ENCODE measurements around the gene DONSON. TPM values are rescaled to one million over a fixed set of nuclear protein-coding genes. Genes with fewer than 3 reads are reported as not detected.

DONSON gene
- polyA plus RNA-seq, 3 donors, result 0.94 to 8.6 (median 1.5) TPM

- Histone ChIP-seq H3K4me2 (replicated peaks; ENCODE audit: extremely low read depth, low read length, poor library complexity, severe bottlenecking) (no peak overlapping the region), H2AFZ (ENCODE audit: insufficient read depth, low read depth, low read length, poor library complexity, severe bottlenecking) (no peak overlapping the region), H3K9ac (ENCODE audit: insufficient read depth, low read length, poor library complexity, severe bottlenecking) (no peak overlapping the region), H3K27me3 (ENCODE audit: control insufficient read depth in 2 of 2, insufficient read depth in 2 of 2, low read length in 2 of 2) (no peaks in the 10 kb centered on the region), H4K20me1 (ENCODE audit: insufficient read depth, low read length) (peaks cover 99% of the 10 kb centered on the region), H3K4me1 (ENCODE audit: control insufficient read depth in 1 of 2, insufficient read depth in 2 of 2, low read length in 2 of 2) (peaks cover 6 to 9% of the 10 kb centered on the region in 2 donors), H3K9me3 (replicated peaks in 1 of 2; ENCODE audit: control insufficient read depth in 1 of 2, insufficient read depth in 1 of 2, low read length in 2 of 2) (no peaks in the 10 kb centered on the region), H3K36me3 (replicated peaks in 1 of 2; ENCODE audit: control insufficient read depth in 1 of 2, insufficient read depth in 2 of 2, low read length in 2 of 2) (peaks cover 74 to 88% of the 10 kb centered on the region in 2 donors), H3K27ac (ENCODE audit: low read depth in 1 of 2, low read length in 2 of 2) (no peak overlapping the region), H3K79me2 (ENCODE audit: insufficient read depth, low read length) (peaks cover 100% of the 10 kb centered on the region), H3K4me3 (replicated peaks in 1 of 3; ENCODE audit: low read depth in 2 of 3, low read length in 3 of 3) (no peak overlapping the region)
- TF ChIP-seq CTCF (IDR thresholded peaks at IDR 0.05), result no peak
- H3K9me3 Mint-ChIP-seq, result peaks cover 0 to 6% (median 0%) of the 10 kb centered on the region in 7 donors
- intact Hi-C loops (cut with micrococcal nuclease), result loop anchor here in 1 of 2 donors (10.0 kb wide), 1 partner anchor 95 kb away; the partner anchor contains the start of genes CRYZL1 and ITSN1
- H3K4me3 Mint-ChIP-seq, result no peak overlapping the region
- DNase-seq, result no peak
- H3K4me1 Mint-ChIP-seq, result peaks cover 12% of the 10 kb centered on the region
- no peaks in the 10 kb centered on the region for H3K27me3 Mint-ChIP-seq (ENCODE audit: low read depth in 3 of 3)
- peaks cover 62 to 87% of the 10 kb centered on the region in 2 donors for H3K36me3 Mint-ChIP-seq
- WGBS (ENCODE audit: insufficient coverage), result over 99% methylated on average over 18 of the region's 19 CpGs
- H3K27ac Mint-ChIP-seq, result no peak overlapping the region
These were observed 38.4 kb downstream of the DONSON start for GRCh38 chr21:33549848-33550771.

- peak overlapping the region in 3 of 7 donors; percentile 59 to 65 (median 64) for H3K27ac Mint-ChIP-seq
These were observed 42.4 kb downstream of the DONSON start for GRCh38 chr21:33546086-33546485.

More at GRCh38 chr21:33546086-33546485, 42.4 kb downstream of the DONSON start:
- Histone ChIP-seq H3K36me3 (replicated peaks in 1 of 2; ENCODE audit: control insufficient read depth in 1 of 2, insufficient read depth in 2 of 2, low read length in 2 of 2) (peaks cover 36 to 48% of the 10 kb centered on the region in 2 donors), H4K20me1 (ENCODE audit: insufficient read depth, low read length) (peaks cover 80% of the 10 kb centered on the region), H3K9me3 (replicated peaks in 1 of 2; ENCODE audit: control insufficient read depth in 1 of 2, insufficient read depth in 1 of 2, low read length in 2 of 2) (no peaks in the 10 kb centered on the region), H3K27ac (ENCODE audit: low read depth in 1 of 2, low read length in 2 of 2) (no peak overlapping the region), H3K9ac (ENCODE audit: insufficient read depth, low read length, poor library complexity, severe bottlenecking) (no peak overlapping the region), H3K27me3 (ENCODE audit: control insufficient read depth in 2 of 2, insufficient read depth in 2 of 2, low read length in 2 of 2) (no peaks in the 10 kb centered on the region), H3K4me3 (replicated peaks in 1 of 3; ENCODE audit: low read depth in 2 of 3, low read length in 3 of 3) (no peak overlapping the region), H3K4me2 (replicated peaks; ENCODE audit: extremely low read depth, low read length, poor library complexity, severe bottlenecking) (no peak overlapping the region), H3K4me1 (ENCODE audit: control insufficient read depth in 1 of 2, insufficient read depth in 2 of 2, low read length in 2 of 2) (peaks cover 22 to 27% of the 10 kb centered on the region in 2 donors), H3K79me2 (ENCODE audit: insufficient read depth, low read length) (peaks cover 89% of the 10 kb centered on the region), H2AFZ (ENCODE audit: insufficient read depth, low read depth, low read length, poor library complexity, severe bottlenecking) (no peak overlapping the region)
- DNase-seq, result peak in 2 of 3 donors; percentile 34 to 56
- H3K36me3 Mint-ChIP-seq, result peaks cover 31 to 49% of the 10 kb centered on the region in 2 donors
- peaks cover 26% of the 10 kb centered on the region for H3K4me1 Mint-ChIP-seq
- no peaks in the 10 kb centered on the region for H3K9me3 Mint-ChIP-seq
- no peak for TF ChIP-seq CTCF (IDR thresholded peaks at IDR 0.05)
- intact Hi-C loops (cut with micrococcal nuclease), result loop anchor here in 1 of 2 donors (10.0 kb wide), 1 partner anchor 99 kb away; the partner anchor contains the start of genes CRYZL1 and ITSN1
- WGBS (ENCODE audit: insufficient coverage), result 20% methylated on average over 1 of the region's 3 CpGs
- peak overlapping the region in 1 of 2 donors; percentile 42 for H3K4me3 Mint-ChIP-seq
- H3K27me3 Mint-ChIP-seq (ENCODE audit: low read depth in 3 of 3), result no peaks in the 10 kb centered on the region

Measured in CD14-positive monocyte (primary cell).